ENCODE results near the gene RASEF.
"Not testable (repeated sequence)": the region's sequence is repeated elsewhere in the genome, so short reads cannot be mapped to it uniquely, and the experiment has no call there.

The RASEF gene

GRCh38 chr9:83062651-83063527 lies at the start of gene RASEF:
Gene RASEF (minus strand): TSS chr9:83063142. CDS start chr9:83062867, 275 bp downstream.
- DNase-seq (ENCODE audit: low read depth in 2 of 2) = no peak

- DNase-seq (ENCODE audit: low read depth in 2 of 2) = no peak
Measured at GRCh38 chr9:83111169-83111568, 48.2 kb upstream of the RASEF start.

- no peak for DNase-seq (ENCODE audit: low read depth in 2 of 2)
Measured at GRCh38 chr9:83109296-83109695, 46.4 kb upstream of the RASEF start.

- no peak for DNase-seq (ENCODE audit: low read depth in 2 of 2)
Measured at GRCh38 chr9:83108208-83108607, 45.3 kb upstream of the RASEF start.

- no peak for DNase-seq (ENCODE audit: low read depth in 2 of 2)
Measured at GRCh38 chr9:83106772-83107171, 43.8 kb upstream of the RASEF start.

GRCh38 chr9:83106263-83106662 lies 43.3 kb upstream of the RASEF start:
- no peak for DNase-seq (ENCODE audit: low read depth in 2 of 2)

- no peak for DNase-seq (ENCODE audit: low read depth in 2 of 2)
Measured at GRCh38 chr9:83097633-83098032, 34.7 kb upstream of the RASEF start.

GRCh38 chr9:83093311-83093710 lies 30.4 kb upstream of the RASEF start:
- not testable (repeated sequence) for DNase-seq (ENCODE audit: low read depth in 2 of 2)

GRCh38 chr9:83081846-83082245 lies 18.9 kb upstream of the RASEF start:
- no peak for DNase-seq (ENCODE audit: low read depth in 2 of 2)

GRCh38 chr9:83081010-83081409 lies 18.1 kb upstream of the RASEF start:
- DNase-seq (ENCODE audit: low read depth in 2 of 2) = no peak

GRCh38 chr9:83075932-83076331 lies 13.0 kb upstream of the RASEF start:
- not testable (repeated sequence) for DNase-seq (ENCODE audit: low read depth in 2 of 2)

- not testable (repeated sequence) for DNase-seq (ENCODE audit: low read depth in 2 of 2)
Measured at GRCh38 chr9:83072498-83072897, 9.6 kb upstream of the RASEF start.

GRCh38 chr9:83071626-83072025 lies 8.7 kb upstream of the RASEF start:
- DNase-seq (ENCODE audit: low read depth in 2 of 2) = no peak

- DNase-seq (ENCODE audit: low read depth in 2 of 2) = no peak
Measured at GRCh38 chr9:83070261-83070660, 7.3 kb upstream of the RASEF start.

GRCh38 chr9:83069651-83070050 lies 6.7 kb upstream of the RASEF start:
- no peak for DNase-seq (ENCODE audit: low read depth in 2 of 2)

GRCh38 chr9:83068414-83068813 lies 5.5 kb upstream of the RASEF start:
- no peak for DNase-seq (ENCODE audit: low read depth in 2 of 2)

- DNase-seq (ENCODE audit: low read depth in 2 of 2) = no peak
Measured at GRCh38 chr9:83067579-83067978, 4.6 kb upstream of the RASEF start.

GRCh38 chr9:83066771-83067170 lies 3.8 kb upstream of the RASEF start:
- DNase-seq (ENCODE audit: low read depth in 2 of 2) = no peak

- DNase-seq (ENCODE audit: low read depth in 2 of 2) = no peak
Measured at GRCh38 chr9:83065233-83065632, 2.3 kb upstream of the RASEF start.

- DNase-seq (ENCODE audit: low read depth in 2 of 2) = no peak
Measured at GRCh38 chr9:83061990-83062650, 822 bp downstream of the RASEF start.

GRCh38 chr9:83061036-83061435 lies 1.9 kb downstream of the RASEF start:
- DNase-seq (ENCODE audit: low read depth in 2 of 2) = no peak

- DNase-seq (ENCODE audit: low read depth in 2 of 2) = no peak
Measured at GRCh38 chr9:83060556-83060955, 2.4 kb downstream of the RASEF start.

GRCh38 chr9:83059417-83059816 lies 3.5 kb downstream of the RASEF start:
- DNase-seq (ENCODE audit: low read depth in 2 of 2) = no peak
